ENCODE measurements around the gene BSND.

BSND gene

DNA sequence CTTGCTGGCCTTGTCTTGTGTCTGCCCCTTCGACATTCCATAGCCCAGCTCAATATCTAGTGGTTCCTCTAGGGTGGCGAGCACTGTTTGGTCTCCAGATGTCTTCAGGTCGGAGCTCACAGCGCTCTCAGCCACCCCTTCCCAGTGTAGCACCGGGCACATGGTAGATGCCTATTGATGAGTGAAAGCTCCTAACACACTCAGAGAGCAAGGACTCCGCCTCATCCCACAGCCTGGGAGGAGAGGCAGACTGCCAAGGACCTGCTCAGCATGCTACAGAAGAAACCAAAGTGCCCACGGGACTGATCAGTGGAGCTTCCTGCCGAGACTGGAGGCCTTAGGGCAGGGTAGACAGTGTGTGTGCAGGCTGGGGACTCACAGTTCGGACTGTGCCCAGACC lies 51.5 kb downstream of the BSND start:
- DNase-seq = no peak

DNA sequence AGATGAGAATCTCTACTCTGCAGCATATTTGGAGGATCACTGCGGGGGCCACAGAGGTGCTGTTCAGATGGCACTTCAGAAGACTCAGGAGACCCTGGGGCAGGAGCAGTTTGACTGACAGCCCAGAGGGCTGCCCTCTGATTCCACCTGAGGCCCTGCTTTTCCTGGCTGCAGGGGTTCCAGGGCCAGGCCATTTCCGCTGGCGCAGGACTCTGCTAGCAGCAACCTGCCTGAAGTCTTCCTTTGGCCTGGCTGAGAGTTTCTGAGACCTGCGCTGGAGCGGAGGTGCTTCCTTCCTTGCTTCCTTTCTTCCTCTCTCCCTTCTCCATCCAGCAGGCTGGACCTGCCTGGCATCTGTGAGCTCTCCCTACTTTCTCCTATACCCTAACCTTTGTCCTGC lies 52.4 kb downstream of the BSND start:
- no peak for DNase-seq

DNA sequence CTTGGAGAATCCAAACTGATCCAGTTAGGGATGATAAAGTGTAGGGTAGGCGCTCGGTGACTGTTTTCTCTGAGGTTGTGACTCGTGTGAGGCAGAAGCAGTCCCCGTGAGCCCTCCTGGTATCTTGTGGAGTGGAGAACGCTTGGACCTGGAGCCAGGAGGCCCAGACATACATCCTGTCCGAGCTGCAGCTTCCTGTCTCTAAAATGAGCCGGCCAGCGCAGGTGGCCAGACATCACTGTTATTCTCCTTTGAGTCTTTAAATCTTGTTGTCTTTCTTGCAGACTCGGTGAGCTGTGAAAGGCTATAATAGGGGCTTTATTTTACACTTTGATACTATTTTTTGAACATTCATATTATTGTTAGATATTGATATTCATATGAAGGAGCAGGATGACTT lies 52.9 kb downstream of the BSND start:
- DNase-seq = no peak

DNA sequence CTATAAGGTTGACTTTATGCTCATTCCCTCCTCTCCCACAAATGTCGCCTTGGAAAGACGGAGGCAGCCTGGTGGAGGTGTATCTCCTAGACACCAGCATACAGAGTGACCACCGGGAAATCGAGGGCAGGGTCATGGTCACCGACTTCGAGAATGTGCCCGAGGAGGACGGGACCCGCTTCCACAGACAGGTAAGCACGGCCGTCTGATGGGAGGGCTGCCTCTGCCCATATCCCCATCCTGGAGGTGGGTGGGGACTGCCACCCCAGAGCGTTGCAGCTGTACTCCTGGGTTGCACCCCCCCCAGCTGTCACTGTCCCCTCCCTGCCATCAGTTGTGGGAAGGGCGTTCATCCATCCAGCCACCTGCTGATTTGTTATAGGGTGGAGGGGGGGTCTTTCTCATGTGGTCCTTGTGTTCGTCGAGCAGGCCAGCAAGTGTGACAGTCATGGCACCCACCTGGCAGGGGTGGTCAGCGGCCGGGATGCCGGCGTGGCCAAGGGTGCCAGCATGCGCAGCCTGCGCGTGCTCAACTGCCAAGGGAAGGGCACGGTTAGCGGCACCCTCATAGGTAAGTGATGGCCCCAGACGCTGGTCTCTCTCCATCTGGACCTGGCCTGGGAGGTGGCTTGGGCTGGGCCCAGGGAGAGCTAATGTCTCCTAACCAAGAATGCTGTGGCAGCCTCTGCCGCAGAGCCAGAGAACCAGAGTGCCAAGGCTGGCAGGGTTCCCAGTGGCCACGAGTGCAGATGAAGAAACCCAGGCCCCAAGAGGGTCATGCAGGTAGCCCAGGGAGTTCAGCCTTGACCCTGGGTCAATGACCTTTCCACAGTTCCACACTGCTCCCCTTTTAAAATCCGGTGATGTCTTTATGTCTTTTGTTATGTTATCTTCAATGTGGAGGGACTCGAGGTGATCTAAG lies 53.7 kb downstream of the BSND start:
- DNase-seq = no peak

DNA sequence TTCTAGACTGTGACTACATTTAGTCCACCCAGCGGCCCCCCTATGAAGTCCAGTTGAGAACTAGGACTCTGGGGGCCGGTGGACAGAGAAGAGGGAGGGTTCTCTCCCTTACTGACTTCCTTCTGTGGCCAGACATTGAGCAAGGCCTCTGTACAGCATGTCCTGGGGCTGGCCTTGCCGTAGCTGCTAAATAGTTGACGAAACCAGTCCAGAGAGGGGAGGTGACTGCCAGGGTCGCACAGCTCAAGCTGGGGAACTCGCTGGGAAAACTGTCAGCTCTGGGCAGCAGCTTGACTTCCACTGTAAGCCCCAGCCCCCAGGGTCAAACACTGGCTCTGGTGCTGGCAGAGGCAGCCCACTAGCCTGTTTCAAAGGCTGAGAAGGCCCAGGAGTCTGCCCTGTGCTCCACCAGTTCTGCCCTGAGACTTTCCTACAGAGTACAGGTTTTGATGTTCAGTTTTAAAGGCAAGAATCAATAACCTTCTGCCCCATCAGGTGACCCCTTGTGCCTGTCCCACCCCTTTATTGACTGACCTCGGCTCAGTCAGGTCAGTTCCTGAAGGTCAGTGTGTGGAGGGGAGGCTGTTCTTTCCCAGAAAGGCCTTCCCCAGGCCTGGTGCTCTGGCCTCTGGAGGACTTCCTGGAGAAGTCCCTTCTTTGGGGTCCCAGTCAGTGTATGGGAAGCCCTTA lies 54.7 kb downstream of the BSND start:
- no peak for DNase-seq

DNA sequence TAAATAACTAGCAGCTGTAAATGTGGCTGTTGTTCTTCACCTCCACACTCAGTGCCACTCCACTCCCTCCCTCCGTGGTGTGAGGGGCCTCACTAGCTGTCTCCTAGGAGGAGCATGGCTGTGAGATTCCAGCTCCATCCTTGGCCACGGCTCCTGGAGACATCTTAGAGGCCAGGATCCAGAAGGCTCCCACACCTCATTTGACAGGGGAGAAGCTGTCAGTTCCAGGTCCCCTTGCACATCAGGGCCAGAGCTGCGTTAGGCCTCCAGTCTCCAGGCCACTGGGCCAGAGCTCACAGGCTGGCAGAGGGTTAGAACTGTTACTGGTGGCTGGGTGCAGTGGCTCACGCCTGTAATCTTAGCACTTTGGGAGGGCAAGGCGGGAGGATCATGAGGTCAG lies 55.7 kb downstream of the BSND start:
- no peak for DNase-seq

DNA sequence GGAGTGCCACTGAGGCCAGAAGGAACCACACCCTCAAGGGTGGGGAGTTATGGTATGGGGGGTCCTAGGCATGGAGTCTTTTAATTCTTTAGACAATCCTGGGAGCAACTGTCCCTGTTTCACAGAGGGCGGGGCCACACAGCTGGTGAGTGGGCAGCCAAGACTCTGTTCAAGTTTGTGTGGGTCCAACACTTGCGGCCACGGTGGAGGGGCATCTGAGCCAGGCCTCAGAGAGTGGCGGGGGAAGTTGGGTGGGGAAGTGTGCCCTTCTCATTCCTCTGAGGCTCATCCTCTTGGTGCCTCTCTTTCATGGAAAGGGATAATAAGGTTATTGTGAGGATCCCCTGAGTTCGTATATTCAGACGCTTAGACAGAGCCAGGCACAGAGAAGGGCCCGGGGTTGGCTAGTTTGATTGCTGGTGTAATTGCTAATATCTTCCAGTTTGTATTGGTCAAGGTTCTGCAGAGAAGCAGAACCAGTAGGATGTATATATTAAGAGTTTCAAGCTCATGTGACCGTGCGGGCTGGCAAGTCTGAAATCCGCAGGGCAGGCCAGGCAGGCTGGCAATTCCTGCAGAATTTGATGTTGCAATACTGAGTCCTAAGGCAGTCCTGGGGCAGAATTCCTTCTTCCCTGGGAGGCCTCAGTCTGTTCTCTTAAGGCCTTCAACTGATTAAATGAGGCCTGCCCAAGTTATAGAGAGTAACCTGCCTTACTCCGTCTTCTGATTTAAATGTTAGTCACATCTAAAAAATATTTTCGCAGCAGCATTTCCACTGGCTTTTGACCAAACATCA lies 56.5 kb downstream of the BSND start:
- DNase-seq = no peak

DNA sequence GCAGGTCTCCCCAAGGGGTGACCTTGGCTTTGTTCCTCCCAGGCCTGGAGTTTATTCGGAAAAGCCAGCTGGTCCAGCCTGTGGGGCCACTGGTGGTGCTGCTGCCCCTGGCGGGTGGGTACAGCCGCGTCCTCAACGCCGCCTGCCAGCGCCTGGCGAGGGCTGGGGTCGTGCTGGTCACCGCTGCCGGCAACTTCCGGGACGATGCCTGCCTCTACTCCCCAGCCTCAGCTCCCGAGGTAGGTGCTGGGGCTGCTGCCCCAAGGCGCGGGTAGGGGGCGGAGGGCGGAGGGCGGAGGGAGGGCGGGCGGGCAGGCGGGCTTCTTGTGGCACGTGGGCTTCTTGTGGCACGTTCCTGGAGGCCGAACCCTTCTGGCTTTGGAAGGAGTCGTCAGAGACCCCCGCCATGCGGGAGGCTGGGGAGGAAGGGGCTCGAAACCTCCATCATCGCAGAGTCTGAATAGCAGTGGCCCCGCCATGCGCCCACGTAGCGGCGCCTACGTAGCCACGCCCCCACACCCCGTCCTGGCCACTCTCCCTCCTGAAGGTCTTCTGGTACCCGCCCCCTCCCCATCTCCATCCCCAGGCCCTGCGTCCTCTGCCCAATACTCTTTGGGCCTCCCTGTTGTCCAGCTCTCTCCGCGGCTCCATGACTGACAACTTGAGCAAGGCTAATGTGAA lies 57.4 kb downstream of the BSND start:
- no peak for DNase-seq

DNA sequence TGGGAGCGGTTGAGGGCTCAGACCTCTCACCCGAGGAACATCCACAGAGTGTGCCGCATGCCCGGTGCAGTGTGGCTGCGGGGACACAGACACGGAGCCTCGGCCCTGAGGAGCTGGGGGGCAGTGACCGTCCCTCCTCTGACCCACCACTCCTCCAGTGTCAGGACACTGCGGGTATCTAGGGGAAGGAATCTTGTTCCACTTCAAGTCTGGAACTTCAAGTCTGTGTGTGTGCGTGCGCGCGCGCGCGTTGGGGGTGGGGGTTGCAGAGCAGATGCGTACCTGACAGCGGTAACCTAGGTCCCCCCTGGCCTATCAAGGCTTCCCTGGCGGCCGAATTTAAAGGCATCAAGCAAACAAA lies 57.9 kb downstream of the BSND start:
- no peak for DNase-seq

DNA sequence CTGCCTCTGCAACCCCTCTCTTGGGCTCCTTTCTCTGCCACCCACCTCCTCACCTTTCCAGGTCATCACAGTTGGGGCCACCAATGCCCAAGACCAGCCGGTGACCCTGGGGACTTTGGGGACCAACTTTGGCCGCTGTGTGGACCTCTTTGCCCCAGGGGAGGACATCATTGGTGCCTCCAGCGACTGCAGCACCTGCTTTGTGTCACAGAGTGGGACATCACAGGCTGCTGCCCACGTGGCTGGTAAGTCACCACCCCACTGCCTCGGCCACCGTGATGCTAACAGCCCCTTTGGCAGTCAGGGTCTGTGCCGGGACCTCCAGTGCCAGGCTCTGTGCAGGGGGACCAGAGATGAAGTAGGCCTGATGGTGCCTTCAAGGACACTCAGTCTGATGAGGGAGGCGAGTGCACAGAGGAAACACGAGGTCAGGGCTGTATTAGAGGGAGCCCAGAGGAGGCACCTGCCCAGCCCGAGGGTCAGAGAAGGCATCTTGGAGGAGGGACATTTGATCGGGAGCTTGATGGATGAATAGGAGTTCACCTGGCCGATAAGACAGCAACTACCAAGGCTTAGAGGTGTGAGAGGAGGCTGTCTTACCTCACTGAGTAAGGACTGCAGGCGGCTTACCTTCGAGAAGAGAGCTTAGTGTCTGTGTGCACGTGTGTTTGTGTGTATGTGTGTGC lies 58.7 kb downstream of the BSND start:
- DNase-seq = no peak

DNA sequence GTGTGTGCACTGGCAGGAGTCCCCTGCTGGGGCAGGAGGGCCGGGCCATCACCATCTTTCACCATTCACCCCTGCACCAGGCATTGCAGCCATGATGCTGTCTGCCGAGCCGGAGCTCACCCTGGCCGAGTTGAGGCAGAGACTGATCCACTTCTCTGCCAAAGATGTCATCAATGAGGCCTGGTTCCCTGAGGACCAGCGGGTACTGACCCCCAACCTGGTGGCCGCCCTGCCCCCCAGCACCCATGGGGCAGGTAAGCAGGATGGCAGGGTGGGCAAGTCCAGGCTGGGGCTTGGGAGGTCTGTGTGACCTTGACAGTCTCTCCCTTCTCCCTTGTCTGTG lies 59.2 kb downstream of the BSND start:
- DNase-seq = no peak

DNA sequence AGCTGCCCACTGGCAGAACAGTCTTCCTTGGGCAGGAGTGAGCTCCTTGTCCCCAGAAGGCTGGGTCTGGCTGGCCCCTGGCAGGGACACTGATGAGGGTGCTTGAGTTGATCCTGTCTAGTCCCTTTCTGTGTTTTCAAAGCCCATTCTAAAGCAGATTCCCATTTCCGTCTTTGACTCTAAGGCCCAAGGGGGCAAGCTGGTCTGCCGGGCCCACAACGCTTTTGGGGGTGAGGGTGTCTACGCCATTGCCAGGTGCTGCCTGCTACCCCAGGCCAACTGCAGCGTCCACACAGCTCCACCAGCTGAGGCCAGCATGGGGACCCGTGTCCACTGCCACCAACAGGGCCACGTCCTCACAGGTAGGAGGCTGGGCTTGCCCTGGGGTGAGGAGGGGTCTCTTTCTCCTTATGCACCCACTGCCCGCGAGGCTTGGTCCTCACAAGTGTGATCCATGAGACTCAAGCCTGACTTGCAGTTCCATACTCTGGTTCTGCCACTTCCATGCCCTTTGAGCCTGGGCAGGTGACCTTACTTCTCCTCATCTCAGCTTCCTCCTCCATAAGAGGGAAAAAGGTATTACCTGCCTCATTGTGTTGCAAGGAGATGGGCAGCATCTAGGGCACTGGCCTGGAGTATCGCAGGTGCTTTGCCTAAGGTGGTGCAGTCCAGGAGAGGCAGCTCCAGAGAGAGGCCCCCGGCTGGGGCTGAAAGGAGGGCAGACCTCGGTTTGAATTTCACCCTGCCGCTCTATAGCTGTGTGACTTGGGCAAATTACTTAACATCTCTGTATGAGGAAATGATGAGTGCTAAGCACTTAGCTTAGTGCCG lies 60.8 kb downstream of the BSND start:
- DNase-seq = no peak

DNA sequence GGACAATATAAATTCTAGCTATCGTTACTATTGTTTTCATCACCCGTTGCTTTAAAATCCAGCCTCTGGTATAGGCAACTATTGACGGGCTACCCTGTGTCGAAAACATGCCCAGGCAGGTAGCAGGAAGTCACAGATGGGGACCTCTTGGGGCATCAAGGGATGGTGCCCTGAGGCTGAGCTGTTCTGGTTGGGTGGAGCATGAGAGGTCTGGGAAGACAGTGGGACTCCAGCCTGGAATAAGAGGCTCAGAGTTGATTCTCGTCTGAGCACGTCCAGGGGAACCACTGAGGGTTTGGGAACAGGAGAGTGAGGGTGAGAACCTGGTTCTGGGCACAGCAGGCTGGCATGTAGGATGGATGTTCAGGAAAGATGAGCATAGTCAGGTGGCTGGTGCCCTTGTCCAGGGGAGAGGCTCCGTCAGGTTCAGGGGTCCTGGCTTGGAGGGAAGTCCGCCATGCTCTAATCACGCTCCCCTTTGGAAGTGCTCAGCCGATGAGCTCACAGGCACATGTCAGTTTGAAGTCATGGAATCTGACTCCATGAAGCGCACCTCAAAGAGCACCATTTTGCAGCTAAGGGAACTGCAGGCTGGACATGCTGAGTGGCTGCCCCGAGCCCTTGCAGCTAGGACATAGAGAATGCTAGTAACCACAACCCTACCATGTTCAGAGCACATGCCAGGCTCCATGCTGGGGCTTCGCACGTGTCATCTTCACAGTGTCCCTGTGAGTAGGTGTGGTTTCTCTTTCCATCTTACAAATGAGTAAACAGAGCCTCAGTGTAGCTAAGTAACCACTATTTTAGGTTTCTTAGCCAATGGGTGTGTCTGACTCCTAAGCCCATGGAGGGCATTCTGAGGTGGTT lies 61.6 kb downstream of the BSND start:
- DNase-seq = no peak

DNA sequence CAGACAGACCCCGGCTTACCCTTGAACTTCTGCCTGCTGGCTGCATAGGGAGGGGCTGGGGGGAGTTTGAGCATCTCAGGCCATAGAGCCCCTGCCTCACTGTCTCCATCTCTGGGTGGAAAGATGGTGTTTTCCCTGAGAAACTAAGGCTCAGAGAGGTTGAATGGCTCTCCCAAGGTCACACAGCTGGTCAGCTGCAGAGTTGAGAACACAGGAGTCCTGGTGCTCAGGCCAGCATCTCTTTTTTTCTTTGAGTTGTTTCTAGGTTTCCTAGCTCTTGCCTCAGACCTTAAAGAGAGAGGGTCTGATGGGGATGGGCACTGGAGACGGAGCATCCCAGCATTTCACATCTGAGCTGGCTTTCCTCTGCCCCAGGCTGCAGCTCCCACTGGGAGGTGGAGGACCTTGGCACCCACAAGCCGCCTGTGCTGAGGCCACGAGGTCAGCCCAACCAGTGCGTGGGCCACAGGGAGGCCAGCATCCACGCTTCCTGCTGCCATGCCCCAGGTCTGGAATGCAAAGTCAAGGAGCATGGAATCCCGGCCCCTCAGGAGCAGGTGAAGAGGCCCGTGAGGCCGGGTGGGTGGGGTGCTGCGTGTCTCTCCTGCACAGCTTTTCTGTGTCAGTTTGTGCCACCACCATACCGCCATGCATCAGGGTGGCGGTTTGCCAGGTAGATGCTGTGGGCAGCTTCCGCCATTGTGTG lies 62.4 kb downstream of the BSND start:
- no peak for DNase-seq
